Epidermal melanocyte (primary cell): ENCODE results near the gene MCTP1.
"Not testable (repeated sequence)": the region's sequence is repeated elsewhere in the genome, so short reads cannot be mapped to it uniquely, and the experiment has no call there.

ENCODE experiments used
- DNase-seq: peaks from one replicate; pipeline ENCODE4 v3.0.0; 2011; ENCODE audit warnings: low spot score; ENCODE audit not compliant: insufficient read length

The MCTP1 gene

GRCh38 chr5:94972268-94972667, 312.6 kb downstream of the MCTP1 start:
- DNase-seq, result no peak

GRCh38 chr5:94969174-94969573, 315.7 kb downstream of the MCTP1 start:
- DNase-seq, result no peak

- peak; percentile 25 for DNase-seq
These were observed 316.3 kb downstream of the MCTP1 start for GRCh38 chr5:94968507-94969095.

GRCh38 chr5:94967525-94967924, 317.4 kb downstream of the MCTP1 start:
- DNase-seq, result no peak

DNA sequence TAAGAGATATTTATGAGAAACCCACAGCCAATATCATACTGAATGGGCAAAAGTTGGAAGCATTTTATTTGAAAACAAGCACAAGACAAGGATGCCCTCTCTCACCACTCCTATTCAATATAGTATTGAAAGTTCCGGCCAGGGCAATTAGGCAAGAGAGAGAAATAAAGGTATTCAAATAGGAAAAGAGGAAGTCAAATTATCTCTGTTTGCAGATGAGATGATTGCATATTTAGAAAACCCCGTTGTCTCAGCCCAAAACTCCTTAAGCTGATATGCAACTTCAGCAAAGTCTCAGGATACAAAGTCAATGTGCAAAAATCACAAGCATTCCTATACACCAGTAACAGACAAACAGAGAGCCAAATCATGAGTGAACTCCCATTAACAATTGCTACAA, 325.6 kb downstream of the MCTP1 start:
- not testable (repeated sequence) for DNase-seq

DNA sequence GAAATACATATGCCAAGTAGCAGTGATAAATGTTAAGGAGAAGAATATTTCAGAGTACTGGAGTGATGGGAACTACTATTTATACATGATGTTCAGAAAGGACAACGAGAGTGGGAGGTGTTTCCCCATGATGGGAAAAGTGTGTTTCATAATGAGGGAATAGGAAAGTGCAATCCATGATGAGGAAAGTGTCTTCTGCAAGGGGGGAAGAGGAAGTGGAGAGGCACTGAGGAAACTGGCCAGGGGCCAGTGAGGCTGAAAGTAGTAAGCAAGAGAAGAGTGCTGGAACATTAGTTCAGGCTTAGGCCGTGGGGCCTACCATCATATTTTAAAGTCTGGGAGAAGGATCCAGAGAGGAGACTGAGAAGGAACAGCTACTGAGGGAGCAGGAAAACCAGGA, 339.2 kb downstream of the MCTP1 start:
- no peak for DNase-seq

- DNase-seq, result no peak
These were observed 340.7 kb downstream of the MCTP1 start for GRCh38 chr5:94944160-94944559.

DNA sequence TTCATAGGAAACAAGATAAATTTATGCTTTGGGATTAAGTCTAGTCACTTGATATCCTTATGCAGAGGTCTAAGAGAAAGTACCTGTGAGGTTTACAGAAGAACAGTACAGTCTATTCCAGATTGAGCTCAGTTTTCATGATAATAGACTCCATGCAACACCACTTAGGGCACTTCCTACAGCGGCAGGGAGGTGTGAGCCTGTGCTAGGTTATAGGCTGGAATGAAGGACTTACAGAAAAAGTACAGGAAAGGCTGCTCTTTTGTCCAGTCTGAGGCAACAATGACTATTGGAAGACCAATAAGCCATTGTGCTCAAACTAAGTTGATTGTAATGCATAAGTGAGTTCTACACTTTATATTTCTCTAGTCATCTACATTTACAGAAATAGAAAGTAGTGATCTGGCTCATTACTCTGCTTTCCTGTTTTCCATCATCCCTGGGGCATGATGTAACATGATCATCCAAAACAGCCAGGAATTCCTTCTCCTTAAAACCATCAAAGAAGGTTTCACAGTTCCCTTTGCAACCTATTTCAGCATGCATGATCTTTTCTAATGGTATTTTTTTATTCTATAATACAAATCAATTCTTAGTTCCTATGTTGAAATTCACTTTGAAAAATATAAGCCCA, 343.7 kb downstream of the MCTP1 start:
- no peak for DNase-seq

- no peak for DNase-seq
These were observed 352.6 kb downstream of the MCTP1 start for GRCh38 chr5:94932259-94932658.

DNA sequence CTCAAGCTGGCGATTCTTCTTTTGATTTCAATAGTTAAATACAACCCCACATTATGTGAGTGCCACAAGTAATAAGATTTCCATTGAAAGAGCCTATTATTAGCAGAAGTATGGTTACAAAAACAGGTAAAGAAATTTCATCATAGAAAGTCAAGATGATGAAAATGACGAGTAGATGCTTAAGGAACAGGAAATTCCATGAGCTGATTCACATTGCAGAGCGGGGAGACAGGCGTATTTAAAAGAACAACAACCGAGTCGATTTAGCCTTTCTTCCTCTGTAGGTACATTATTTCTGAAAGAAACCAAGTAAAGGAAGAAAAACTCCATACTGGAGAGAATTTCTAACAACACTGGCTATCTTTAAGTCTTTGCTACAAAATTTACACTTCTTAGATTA, 356.0 kb downstream of the MCTP1 start:
- no peak for DNase-seq

DNA sequence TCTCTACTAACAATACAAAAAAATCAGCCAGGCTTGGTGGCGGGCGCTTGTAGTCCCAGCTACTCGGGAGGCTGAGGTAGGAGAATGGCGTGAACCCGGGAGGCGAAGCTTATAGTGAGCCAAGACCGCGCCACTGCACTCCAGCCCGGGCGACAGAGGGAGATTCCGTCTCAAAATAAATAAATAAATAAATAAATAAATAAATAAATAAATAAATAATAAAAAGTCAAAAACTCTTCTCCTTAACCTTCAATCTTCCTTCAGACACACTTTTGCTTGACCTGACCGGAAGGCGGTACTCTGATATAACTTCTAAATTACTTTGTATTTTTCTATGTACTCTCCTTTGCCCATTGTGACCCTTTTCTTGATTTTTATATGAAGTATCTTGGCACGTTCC, 364.3 kb downstream of the MCTP1 start:
- no peak for DNase-seq

- DNase-seq, result no peak
These were observed 368.3 kb downstream of the MCTP1 start for GRCh38 chr5:94916619-94917018.

- no peak for DNase-seq
These were observed 373.6 kb downstream of the MCTP1 start for GRCh38 chr5:94911276-94911675.

DNA sequence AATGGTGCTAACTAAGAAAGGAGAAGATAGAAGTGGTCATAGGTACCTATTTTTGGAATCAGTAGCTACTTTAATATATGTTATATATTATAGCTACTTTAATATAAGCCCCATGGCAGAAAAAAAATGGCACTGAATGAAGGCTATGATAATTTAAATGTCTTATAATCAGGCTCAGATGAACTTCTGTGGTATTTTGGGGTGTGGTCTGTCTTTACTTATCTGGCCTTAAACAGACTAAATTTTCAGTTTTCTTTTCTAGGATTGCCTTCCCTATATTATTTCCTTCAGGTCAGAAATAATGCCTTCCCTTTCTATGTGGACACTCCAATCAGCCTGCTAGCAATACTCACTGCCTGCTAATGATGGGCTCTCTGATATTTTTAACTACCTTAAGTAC, 374.2 kb downstream of the MCTP1 start:
- no peak for DNase-seq

- DNase-seq, result no peak
These were observed 375.9 kb downstream of the MCTP1 start for GRCh38 chr5:94908889-94909480.

DNA sequence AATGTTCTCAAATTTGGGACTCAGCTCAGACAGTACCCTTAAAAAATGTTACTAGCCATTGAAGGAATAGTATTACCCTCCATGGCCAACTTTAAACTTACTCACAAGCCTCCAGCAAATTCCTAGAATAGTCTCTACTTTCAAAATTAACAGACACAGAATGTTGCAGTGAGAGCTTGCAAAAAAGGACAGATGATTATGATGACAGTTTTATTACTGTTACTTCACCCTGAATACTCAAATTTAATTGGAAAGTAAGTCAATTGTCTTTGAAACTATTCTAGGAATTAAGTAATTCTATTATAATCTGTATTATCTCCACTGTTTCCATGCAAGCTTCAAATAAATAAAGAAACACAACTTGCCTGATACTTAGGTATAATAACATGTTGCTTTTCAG, 378.1 kb downstream of the MCTP1 start:
- DNase-seq, result no peak

DNA sequence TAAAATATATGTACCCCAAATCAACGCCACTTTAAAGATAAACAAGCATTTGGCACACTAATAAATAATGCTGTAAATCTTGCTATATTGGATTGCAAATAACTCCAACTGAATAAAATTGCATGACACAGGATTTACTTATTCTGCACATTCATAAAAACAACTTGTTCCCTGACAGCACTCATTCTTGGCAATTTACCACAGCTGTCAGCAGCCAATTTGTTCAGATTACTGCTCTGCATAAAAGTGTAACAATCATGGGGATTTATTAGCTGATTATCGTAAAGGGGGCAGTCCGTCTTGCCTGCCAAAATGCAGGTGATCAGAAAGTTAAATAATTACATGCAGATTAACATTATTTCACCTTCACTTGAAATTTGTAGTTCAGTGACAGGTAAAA, 381.2 kb downstream of the MCTP1 start:
- no peak for DNase-seq

DNA sequence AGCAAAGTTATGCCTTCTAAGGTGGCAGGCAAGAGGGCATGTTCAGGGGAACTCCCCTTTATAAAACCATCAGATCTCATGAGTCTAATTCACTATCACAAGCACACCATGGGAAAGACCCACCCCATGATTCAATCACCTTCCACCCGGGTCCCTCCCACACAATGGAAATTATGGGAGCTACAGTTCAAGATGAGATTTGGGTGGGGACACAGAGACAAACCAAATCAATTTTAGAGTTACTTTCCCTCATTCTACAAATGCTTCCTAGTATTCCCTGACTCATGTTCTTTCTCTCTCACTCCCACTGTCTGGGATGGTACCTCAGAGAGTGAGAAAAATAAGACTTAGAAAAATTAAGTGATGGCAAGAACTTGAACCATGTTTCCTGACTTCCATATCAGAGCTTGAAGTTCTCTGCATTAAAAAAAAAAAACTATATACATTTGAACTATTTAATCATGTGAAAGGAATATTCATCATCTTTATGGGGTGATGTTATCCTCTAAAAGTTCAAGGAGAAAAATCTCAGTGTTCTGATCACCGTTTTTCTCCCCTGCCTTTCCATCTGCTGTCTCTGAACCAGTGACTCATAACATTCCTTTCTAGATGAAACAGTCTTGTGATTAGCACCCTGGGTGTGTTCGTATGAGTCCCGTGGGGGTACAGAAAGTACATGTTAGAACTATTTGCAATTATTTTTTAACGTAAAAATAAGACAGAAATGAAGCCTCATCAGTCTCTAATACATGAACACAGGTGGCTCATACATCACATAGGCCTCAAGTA, 383.5 kb downstream of the MCTP1 start:
- DNase-seq, result no peak

DNA sequence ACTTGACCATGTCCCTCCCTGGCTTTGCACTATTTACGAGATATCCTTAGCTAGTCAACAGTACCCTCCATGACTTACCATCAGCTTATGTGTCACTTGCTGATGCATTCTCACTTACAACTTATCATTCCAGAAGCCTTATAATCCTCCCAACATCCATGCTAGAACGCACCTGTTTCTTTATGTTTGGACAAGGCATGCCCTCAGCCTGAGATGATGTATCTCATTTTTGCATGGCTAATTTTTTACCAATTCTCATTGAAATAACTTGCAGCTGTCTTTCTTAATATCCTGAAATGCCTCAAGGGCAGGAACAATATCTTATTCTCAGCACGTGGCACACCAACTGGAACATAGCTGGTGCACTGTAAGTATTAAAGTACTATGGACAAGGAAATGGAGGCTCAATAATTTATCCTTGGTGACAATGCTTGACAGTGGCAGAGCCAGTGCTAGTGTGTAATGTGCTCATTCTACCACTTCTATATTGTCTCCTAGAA, 384.8 kb downstream of the MCTP1 start:
- no peak for DNase-seq

- DNase-seq, result no peak
These were observed 391.3 kb downstream of the MCTP1 start for GRCh38 chr5:94893412-94894135.

- DNase-seq, result no peak
These were observed 392.9 kb downstream of the MCTP1 start for GRCh38 chr5:94891972-94892371.

- no peak for DNase-seq
These were observed 393.3 kb downstream of the MCTP1 start for GRCh38 chr5:94891565-94891964.
